Subcutaneous abdominal adipose tissue (tissue), 5 donors: ENCODE results near the gene SLC34A3.

Experiments
- H3K27ac ChIP-seq: one replicate; pipeline ENCODE4 v1.7.0; 2013; ENCODE audit warnings: low read depth, mild to moderate bottlenecking, inconsistent platforms, low read length, moderate library complexity
- H3K27me3 ChIP-seq, 5 donors: one replicate each; pipeline ENCODE4 v1.7.0; 2013; ENCODE audit warnings: low read length in 5 of 5, inconsistent platforms in 1 of 5; ENCODE audit not compliant: control insufficient read depth in 5 of 5, insufficient read depth in 4 of 5
- H3K36me3 ChIP-seq, 5 donors: one replicate each; pipeline ENCODE4 v1.7.0; 2013; ENCODE audit warnings: low read length in 5 of 5; ENCODE audit not compliant: control insufficient read depth in 5 of 5, insufficient read depth in 5 of 5
- H3K4me1 ChIP-seq, 5 donors: one replicate each; pipeline ENCODE4 v1.7.0; 2013; ENCODE audit warnings: low read length in 5 of 5, mild to moderate bottlenecking in 3 of 5, moderate library complexity in 1 of 5; ENCODE audit not compliant: control insufficient read depth in 5 of 5, insufficient read depth in 5 of 5
- H3K4me3 ChIP-seq, 5 donors: one replicate each; pipeline ENCODE4 v1.7.0; 2013; ENCODE audit warnings: low read length in 5 of 5, low read depth in 1 of 5
- H3K9ac ChIP-seq, 5 donors: one replicate each; pipeline ENCODE4 v1.7.0; 2013; ENCODE audit warnings: low read length in 5 of 5, mild to moderate bottlenecking in 4 of 5, moderate library complexity in 3 of 5
- H3K9me3 ChIP-seq, 5 donors: one replicate each; pipeline ENCODE4 v1.7.0; 2013; ENCODE audit warnings: low read length in 5 of 5; ENCODE audit not compliant: control insufficient read depth in 5 of 5
- donor health status: healthy.
- donor health status: healthy.
- donor health status: healthy.
- donor health status: healthy.
- donor health status: healthy.

Gene SLC34A3

DNA sequence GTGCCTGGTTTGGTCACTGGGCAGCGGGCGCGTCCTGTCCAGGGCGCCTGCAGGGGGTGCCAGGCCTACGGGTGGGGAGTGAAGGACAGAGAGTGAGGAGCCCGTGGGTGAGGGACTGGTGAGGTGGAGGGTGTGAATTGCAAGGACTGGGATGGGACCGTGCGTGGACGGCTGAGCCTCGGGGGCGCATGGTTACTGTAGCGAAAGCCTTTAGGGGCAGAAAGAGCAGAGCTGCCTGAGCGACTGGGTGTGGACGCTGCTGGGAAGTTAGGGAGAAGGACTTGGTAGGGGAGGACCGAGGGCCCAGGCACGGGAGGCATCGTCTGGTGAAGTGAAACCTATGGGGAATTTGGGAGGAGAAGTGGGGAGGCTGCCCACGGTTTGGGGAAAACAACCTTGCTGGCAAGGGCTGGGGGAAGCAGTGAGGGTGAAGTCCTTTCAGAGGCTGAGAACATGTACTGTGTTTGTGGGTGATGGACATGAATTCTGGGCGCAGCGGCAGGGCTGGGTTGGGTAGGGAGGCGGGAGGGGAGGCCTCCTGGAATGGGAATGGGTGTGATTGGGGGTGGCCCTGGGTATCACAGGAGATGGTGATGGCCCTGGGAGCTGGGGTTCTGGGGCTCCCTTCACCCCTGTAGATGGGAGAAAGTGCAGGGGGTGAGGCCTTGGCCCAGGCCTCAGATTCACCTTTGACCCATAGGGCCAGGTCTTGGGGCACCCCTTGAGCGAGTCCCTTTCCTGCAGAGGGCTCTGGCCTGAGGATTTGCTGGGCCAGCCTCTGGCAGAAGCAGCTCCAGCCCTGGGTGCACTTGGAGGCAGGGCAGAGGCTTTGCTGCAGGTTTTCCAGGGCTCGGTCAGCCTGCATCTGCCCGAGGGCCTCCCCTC lies 45.1 kb downstream of the SLC34A3 start:
- H3K27ac ChIP-seq = peak overlapping the region; percentile 89

DNA sequence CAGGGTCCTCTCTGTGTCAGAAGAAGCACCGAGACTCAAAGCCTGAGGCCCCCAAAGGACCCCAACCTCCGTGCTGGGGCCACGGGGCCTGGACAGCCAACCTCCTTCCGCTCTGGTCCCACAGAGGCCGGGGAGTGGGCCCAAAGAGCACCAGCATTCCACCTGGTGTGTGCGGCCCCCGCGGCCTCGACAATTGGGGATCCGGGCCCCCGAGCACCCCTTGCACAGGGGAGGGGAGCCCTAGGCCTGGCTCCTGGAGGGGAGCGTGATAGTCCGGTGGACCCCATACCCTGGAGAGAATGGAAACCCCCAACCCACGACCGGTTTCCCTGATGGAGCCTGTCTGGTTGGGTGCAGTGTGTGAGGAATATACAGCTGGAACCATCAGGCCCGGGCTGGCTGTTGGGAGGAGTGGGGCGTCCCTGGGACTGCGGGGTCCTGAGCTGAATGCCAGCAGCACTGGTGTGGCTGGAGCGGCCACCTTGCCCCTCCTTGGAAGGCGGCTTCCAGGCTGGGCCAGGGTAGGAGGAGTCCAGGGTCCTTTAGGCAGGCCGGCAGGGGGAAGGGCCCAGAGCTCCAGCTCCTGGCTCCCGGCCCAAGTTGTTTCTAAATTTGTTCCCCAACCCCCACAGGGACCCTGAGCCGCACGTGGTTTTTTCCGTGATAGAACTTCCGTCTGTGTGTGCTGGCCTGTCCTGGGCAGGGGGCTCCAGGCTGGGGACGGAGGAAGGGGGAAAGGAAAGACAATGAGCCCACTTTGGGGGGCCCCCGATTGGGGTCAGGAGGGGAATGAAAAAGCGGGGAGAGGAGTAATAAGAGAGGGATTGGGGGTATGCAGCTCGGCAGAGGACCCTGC lies 46.0 kb downstream of the SLC34A3 start:
- Histone ChIP-seq H3K9ac (peak overlapping the region in 3 of 5 donors; percentile 64 to 81 (median 78)), H3K36me3 (peaks cover 0 to 34% (median 21%) of the 10 kb centered on the region in 5 donors), H3K4me3 (peak overlapping the region in 4 of 5 donors; percentile 45 to 68 (median 64)), H3K4me1 (peaks cover 0 to 62% (median 48%) of the 10 kb centered on the region in 5 donors), H3K27me3 (peaks cover 0 to 22% (median 10%) of the 10 kb centered on the region in 5 donors), H3K27ac (peak overlapping the region; percentile 89), H3K9me3 (peaks cover 0 to 3% (median 0%) of the 10 kb centered on the region in 5 donors)

More for the DNA sequence above, 45.1 kb downstream of the SLC34A3 start:
- Histone ChIP-seq H3K9ac (peak overlapping the region in 3 of 5 donors; percentile 64 to 81 (median 78)), H3K4me3 (no peak overlapping the region), H3K36me3 (peaks cover 0 to 40% (median 25%) of the 10 kb centered on the region in 5 donors), H3K9me3 (peaks cover 0 to 3% (median 0%) of the 10 kb centered on the region in 5 donors), H3K27me3 (peaks cover 0 to 22% (median 10%) of the 10 kb centered on the region in 5 donors), H3K4me1 (peaks cover 0 to 55% (median 43%) of the 10 kb centered on the region in 5 donors)

DNA sequence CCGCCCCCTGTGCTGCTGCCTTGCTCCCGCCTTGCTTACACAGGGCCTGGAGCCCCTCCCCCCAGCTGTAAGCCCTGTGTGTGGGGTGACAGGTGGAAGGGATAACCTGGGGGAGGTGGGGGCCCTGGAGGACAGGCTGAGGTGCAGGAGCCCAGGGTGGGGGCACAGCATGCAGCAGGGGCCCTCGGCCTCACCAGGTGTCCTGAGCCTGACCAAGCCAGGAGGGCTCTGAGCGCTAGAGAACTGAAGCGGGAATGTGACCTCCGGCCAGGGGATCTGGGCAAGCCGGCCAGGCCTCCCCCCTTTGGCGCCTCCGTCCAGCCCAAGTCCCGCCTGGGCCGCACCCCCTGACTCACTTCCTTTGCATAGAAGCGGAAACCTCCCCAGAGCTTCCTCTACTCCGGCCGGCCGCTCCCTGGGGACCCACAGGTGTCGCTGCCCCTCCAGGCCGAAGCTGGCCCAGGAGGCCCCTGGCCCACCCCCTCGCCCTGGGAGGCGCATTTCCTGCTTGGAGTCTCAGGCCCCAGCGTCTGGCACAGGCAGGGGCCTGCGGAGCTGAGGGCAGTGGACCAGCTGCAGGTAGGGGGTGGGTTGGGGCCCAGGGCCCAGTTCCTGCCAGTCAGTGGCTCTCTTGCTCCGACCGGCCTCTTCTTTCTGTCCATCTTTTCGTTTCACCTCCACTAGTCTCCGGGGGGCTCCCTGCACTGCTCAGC lies 46.8 kb downstream of the SLC34A3 start, which contains the start of gene TOR4A:
TOR4A (plus strand) TSS at position 398 of the 713 bp plus-strand sequence. CDS start 964 bp downstream, outside the sequence.
- Histone ChIP-seq H3K9ac (peak within 1 kb of the TSS in 4 of 5 donors; percentile 38 to 81 (median 71)), H3K4me3 (peak within 1 kb of the TSS in 4 of 5 donors; percentile 56 to 68 (median 64)), H3K4me1 (peaks cover 0 to 62% (median 48%) of the 10 kb centered on the region in 5 donors), H3K27me3 (peaks cover 0 to 22% (median 10%) of the 10 kb centered on the region in 5 donors), H3K27ac (peak within 1 kb of the TSS; percentile 89), H3K9me3 (peaks cover 0 to 3% (median 0%) of the 10 kb centered on the region in 5 donors), H3K36me3 (peaks cover 0 to 29% (median 14%) of the 10 kb centered on the region in 5 donors)

DNA sequence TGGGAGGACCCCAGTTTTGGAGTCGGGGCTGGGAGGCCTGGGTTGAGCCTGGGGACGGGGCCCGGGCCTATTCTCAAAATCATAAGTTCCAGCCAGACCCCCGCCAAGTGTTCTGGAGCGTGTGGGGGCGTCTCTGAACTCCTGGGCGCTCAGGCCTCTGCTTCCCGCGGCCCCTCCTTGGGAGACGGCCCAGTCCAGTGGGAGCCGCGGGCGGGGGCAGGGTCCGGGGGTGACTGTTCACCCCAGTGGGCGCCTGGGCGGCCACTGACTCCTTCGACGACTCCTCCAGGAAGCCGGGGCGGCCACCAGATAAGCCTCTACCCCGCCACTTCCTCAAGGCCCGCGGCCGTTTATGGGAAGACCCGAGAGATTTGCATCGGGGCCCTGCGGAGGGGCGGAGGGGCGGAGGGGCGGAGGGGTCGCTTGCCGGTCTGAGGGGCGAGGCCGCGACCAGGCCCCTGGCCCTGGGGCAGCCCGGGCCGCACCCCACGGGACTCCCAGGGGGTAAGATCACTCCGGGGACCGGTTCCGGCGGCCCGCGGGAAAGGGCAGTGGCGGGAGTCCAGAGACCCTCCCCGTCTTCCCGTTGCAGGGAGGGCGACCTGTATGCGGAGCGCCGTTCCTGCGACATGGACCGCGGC lies 47.5 kb downstream of the SLC34A3 start:
- H3K27ac ChIP-seq = peak overlapping the region; percentile 89
- H3K4me1 ChIP-seq = peaks cover 0 to 62% (median 48%) of the 10 kb centered on the region in 5 donors
- H3K9me3 ChIP-seq = peaks cover 0 to 3% (median 0%) of the 10 kb centered on the region in 5 donors
- peaks cover 0 to 22% (median 8%) of the 10 kb centered on the region in 5 donors for H3K36me3 ChIP-seq
- H3K4me3 ChIP-seq = peak overlapping the region in 4 of 5 donors; percentile 56 to 68 (median 64)
- H3K9ac ChIP-seq = peak overlapping the region in 4 of 5 donors; percentile 35 to 81 (median 58)
- H3K27me3 ChIP-seq = peaks cover 0 to 22% (median 10%) of the 10 kb centered on the region in 5 donors

DNA sequence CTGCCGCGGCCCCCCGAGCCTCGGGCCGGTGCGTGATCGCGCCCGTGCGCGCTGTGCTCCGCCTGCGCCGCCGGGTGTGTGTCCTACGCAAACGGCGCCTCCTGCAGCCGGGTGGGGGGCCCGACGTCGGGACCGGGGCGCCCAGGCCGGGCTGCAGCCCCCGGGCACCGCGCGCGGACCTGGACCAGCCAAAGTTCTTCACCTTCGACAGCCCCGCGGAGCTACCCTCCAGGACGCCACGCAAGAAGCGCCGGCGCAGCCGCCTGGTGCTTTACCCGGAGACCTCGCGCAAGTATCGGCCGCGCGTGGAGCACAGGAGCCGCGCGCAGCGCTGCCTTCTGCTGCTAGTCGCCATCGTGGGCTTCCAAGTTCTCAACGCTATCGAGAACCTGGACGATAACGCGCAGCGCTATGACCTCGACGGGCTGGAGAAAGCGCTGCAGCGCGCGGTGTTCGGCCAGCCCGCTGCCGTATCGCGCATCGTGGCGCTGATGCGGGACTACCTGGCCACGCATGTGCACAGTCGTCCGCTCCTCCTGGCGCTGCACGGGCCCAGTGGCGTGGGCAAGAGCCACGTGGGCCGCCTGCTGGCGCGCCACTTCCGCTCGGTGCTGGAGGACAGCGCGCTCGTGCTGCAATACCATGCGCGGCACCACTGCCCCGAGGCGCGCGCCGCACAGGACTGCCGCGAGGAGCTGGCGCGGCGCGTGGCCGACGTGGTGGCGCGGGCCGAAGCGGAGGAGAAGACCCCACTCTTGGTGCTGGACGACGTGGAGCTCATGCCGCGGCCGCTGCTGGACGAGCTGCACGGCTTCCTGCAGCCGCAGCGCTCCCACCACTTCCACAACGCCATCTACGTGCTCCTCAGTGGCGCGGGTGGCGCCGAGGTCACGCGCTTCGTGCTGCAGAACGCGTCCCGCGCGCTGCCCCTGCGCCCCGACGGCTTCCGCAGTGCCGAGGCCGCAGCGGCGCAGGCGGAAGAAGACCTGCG lies 48.3 kb downstream of the SLC34A3 start:
- Histone ChIP-seq H3K9ac (no peak overlapping the region), H3K27ac (no peak overlapping the region), H3K4me1 (peaks cover 0 to 66% (median 48%) of the 10 kb centered on the region in 5 donors), H3K27me3 (peaks cover 0 to 22% (median 10%) of the 10 kb centered on the region in 5 donors), H3K4me3 (peak overlapping the region in 2 of 5 donors; percentile 42 to 68), H3K36me3 (peaks cover 0 to 19% (median 8%) of the 10 kb centered on the region in 5 donors), H3K9me3 (peaks cover 0 to 3% (median 0%) of the 10 kb centered on the region in 5 donors)

DNA sequence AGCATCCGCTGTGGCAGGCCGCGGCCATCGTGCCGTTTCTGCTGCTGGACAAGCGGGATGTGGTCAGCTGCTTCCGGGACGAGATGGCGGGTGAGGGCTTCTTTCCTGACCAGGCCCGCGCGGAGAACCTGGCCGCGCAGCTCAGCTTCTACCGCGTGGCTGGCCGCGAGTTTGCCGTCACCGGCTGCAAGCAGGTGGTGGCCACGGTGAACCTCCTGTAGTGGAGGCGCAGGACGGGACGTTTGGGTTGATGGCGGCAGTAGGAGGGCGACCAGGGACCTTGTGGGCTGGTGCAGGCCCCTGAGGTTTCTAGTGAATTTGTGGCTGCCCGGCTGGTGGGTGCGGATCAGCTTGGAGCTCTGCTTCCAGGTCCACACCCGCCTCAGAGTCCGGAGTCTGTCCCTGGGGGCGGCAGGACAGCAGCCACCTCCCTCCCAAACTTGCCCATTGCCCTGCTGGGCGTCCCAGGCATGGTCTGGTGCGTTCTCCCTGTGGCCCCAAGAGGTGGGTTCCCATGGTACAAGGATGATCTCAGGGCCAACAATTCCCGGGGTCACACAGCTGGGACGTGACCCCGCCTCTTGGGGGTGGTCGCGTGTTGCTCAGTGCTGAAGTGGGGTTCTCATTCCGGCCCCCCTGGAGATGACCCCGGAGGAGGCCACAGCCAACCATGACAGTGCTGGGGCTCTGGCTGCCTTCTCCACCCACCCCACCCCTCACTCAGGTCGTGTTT lies 49.2 kb downstream of the SLC34A3 start:
- H3K9me3 ChIP-seq = peaks cover 0 to 3% (median 0%) of the 10 kb centered on the region in 5 donors
- peaks cover 0 to 58% (median 41%) of the 10 kb centered on the region in 5 donors for H3K4me1 ChIP-seq
- no peak overlapping the region for H3K4me3 ChIP-seq
- peaks cover 0 to 19% (median 8%) of the 10 kb centered on the region in 5 donors for H3K36me3 ChIP-seq
- no peak overlapping the region for H3K9ac ChIP-seq
- no peak overlapping the region for H3K27ac ChIP-seq
- H3K27me3 ChIP-seq = peaks cover 0 to 22% (median 10%) of the 10 kb centered on the region in 5 donors

DNA sequence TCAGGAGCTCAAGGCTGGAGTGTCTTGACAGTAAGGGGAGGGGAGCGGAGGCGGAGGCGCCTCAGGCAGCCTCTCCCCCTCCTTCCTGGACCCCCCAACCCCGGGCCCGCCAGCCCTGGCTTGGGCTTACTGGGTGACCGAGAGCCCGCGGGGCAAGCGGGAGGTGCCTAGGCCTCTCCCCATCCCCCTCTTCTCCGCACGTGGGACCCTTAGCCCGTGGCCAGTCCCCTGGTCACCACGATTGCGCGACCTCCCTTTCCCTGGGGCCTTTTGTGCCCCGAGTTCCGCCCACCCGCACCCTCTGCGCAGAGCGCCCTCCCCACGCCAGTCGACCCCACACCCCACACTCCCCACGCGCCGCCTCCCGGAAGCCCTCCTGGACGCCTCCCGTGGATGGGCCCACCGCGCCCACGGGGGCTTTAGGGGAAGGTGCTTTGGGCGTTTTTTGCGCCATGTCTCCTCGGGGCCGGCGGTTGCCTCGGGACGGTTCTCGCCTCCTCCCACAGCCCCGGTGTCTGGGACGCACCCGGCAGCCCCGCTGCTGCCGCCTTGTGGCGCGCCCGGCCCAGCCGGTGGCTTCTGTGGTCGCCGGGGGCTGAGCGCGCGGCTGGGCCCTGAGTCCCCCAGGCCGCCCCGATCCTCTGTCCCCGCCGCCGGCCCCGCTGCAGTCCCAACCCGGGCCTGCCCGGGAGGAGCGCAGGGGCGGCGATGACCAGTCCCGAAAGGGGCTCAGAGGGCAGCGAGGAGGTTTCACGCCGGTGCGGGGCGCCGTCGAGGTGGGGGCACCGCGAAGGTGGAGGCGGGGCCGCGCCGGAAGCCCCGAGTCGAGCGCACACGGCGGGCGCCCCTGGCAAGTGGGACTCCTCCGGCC lies 50.0 kb downstream of the SLC34A3 start:
- H3K27ac ChIP-seq = no peak overlapping the region
- H3K36me3 ChIP-seq = peaks cover 0 to 19% (median 8%) of the 10 kb centered on the region in 5 donors
- peaks cover 0 to 20% (median 10%) of the 10 kb centered on the region in 5 donors for H3K27me3 ChIP-seq
- H3K9ac ChIP-seq = no peak overlapping the region
- H3K4me3 ChIP-seq = peak overlapping the region in 1 of 5 donors; percentile 34
- H3K4me1 ChIP-seq = peaks cover 0 to 52% (median 35%) of the 10 kb centered on the region in 5 donors
- H3K9me3 ChIP-seq = peaks cover 0 to 3% (median 0%) of the 10 kb centered on the region in 5 donors
